HG02943 (cell line): Measurements from ENCODE around the gene APOC3.

Experiments
- ATAC-seq: cut with Tn5 transposase; IDR thresholded peaks from one replicate; pipeline ENCODE4 v1.9.1; 2021; ENCODE audit warnings: mild to moderate bottlenecking, low read depth, moderate library complexity; ENCODE audit not compliant: unreplicated experiment

APOC3 gene

GRCh38 chr11:116829525-116830183 lies at the start of gene APOC3:
TSS of gene APOC3 (plus strand) at chr11:116829907. CDS start at chr11:116830583, 676 bp downstream.
- no peak for ATAC-seq

DNA sequence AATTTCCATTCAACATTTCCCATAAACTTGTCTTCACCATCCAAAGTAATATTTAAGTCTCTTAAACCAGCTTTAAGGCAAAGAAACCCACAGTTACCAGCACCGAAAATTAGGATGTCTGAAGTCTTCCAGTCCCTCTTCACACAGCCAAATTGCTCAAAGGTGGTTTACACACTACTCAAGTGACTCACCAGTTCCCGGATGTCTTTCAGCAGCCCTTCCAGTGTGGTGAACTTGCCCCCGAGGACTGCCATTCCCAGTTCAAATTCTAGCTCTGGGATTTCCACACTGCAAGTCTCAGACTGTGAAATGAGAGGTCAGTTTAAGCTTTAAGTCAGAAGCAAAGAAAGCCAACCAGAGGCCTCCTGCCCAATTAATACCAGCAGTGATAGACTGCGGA lies 47.0 kb upstream of the APOC3 start:
- no peak for ATAC-seq

- ATAC-seq = no peak
These were observed 43.4 kb upstream of the APOC3 start for GRCh38 chr11:116786326-116786725.

DNA sequence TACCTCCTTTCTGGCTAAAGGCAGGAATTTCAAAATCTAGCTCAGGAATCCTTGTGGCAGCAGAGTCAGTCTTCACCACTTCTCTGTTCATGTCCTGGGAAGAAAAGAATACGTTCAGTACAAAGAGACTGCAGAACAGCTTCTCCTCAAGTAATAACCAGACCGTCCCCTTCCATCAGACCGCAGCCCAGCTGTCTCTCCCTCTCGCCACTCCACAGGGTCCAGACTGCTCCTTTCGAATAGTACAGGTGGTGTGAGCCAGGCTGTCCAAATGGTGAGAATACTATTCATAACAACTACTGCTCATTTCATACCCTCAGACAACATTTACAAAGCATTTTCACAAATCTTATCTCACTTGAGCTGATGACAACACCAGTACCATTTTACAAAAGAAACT lies 42.7 kb upstream of the APOC3 start:
- ATAC-seq = no peak

- no peak for ATAC-seq
These were observed 42.3 kb upstream of the APOC3 start for GRCh38 chr11:116787436-116787785.

GRCh38 chr11:116787786-116788486 lies 41.8 kb upstream of the APOC3 start, which contains the start of gene ZPR1:
TSS of gene ZPR1 (minus strand) at chr11:116788023. CDS start at chr11:116787990, 33 bp downstream.
- ATAC-seq = peak; percentile 87

- no peak for ATAC-seq
These were observed 41.2 kb upstream of the APOC3 start for GRCh38 chr11:116788534-116788933.

- ATAC-seq = no peak
These were observed 40.7 kb upstream of the APOC3 start for GRCh38 chr11:116788975-116789374.

GRCh38 chr11:116790167-116791001 lies 39.3 kb upstream of the APOC3 start:
- ATAC-seq = no peak

DNA sequence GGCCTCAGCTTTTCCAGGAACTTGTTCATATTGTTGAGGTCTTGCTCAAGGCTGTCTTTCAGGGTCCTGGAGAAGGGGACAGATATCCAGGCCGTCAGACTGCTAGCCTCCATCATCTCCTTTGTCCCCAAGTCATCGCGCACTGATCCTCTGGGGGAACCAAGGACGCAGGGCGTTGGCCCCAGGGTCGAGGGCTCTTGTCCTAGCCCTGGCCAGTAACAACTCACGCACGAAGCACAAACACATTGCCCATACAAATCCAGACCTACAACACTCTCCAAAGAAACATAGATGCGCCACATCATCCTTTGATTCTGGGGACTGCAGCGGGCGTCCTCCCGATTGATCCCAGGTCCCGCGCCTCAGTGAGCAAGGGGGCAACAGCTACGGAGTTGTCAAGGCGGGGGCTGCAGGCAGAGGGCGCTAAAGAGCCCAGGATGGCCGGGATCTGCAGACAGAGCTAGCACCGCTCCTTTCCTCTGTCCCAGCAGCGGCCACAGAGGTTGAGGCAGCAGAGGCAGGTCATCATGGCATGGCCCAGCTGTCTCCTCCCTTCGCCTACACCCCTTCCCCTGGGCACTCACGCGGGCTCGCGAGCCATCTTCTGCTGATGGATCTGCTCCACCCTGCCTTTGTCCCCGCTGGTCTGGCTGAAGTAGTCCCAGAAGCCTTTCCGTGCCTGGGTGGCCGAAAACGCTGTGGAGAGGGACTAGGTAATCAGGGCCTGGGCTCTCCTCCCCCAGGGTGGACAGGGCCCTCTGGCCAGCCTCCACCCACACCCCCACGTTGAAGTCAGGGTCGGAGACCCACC lies 38.5 kb upstream of the APOC3 start:
- ATAC-seq = no peak

- ATAC-seq = no peak
These were observed 37.9 kb upstream of the APOC3 start, which contains the start of gene APOA5 for GRCh38 chr11:116791813-116792143. TSS of gene APOA5 (minus strand) at chr11:116791879. CDS start at chr11:116791860, 19 bp downstream.

- no peak for ATAC-seq
These were observed 37.4 kb upstream of the APOC3 start for GRCh38 chr11:116792144-116792868.

GRCh38 chr11:116792869-116793771 lies 36.6 kb upstream of the APOC3 start:
- no peak for ATAC-seq

DNA sequence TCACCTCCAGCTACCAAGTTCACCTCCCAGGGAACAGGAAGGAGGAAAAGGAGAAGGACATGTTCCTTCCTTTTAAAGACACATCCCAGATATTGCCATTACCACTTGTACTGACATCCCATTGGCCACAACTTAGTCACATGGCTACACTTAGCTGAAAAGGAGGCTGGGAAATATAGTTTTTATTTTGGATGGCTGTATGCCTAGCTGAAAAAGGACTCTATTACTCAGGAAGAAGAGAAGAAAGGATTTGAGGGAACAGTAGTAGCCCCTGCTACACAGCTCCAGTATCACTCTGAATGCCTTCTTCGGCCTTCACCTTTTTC lies 36.0 kb upstream of the APOC3 start:
- no peak for ATAC-seq

GRCh38 chr11:116794851-116795250 lies 34.9 kb upstream of the APOC3 start:
- ATAC-seq = no peak

DNA sequence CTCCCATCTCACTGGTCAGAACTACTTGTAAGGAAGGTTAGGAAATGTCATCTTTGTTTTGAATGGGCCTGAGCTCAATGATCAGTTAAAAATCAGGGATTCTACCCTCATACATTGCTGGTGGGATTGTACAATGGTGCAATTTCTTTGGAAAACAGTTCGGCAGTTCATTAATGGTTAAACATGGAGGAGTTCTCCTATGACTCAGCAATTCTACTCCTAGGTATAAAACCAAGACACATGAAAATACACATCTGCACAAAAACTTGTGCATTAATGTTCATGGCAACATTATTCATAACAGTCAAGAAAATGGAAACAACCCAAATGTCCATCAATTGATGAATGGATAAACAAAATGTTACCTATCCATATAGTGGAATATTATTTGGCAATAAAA lies 33.2 kb upstream of the APOC3 start:
- no peak for ATAC-seq

GRCh38 chr11:116797816-116798215 lies 31.9 kb upstream of the APOC3 start:
- ATAC-seq = no peak

DNA sequence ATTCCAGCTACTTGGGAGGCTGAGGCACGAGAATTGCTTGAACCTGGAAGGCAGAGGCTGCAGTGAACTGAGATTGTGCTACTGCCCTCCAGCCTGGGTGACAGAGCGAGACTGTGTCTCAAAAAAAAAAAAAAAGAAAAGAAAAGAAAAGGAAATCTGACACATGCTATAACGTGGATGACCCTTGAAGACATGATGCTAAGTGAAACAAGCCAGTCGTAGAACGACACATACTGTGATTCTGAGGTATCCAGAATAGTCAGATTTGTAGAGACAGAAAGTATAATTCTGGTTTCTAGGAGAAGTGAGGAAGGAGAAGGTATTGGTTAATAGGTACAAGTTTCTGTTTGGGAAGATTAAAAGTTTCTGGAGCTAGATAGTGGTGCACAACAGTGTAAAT lies 31.3 kb upstream of the APOC3 start:
- no peak for ATAC-seq

DNA sequence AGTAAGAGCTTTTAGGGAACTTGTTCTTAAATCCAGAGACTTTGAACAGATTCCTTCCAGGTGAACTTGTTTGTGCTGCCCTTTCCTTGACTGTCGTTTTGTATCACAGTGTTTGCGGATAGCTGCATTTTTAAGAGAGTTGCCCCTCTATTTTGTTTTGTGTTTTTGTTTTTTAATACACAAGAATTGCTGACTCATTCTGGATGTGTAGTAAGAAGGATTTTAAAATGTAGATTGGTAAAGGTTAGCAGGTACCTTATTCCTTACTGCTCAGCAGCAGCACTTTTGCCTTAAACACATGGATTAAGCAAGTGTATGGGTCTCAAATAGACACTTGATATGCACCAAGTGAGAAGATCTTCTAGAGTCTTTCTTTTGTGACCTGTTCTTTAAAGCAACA lies 29.1 kb upstream of the APOC3 start:
- ATAC-seq = no peak
